Fibroblast of lung (primary cell): ENCODE data around the gene TERC. TPM values are rescaled to one million over a fixed set of nuclear protein-coding genes. Genes with fewer than 3 reads are reported as not detected.

Source experiments
- DNase-seq, 2 donors: peaks; one replicate each; pipeline versions ENCODE4 v3.0.0 to v3.0.0-alpha.2; 2010; ENCODE audit warnings: low read depth in 2 of 2
- H2AFZ ChIP-seq: 2 replicates; pipeline ENCODE4 v1.5.1; 2012; ENCODE audit warnings: low read length, control low read depth, inconsistent platforms
- H3K27ac ChIP-seq: 2 replicates; pipeline ENCODE4 v1.5.1; 2011; ENCODE audit warnings: low read length, control low read depth; ENCODE audit not compliant: insufficient read depth
- H3K27me3 ChIP-seq: 2 replicates; pipeline ENCODE4 v1.5.1; 2011; ENCODE audit warnings: mild to moderate bottlenecking, low read length; ENCODE audit not compliant: control insufficient read depth, insufficient read depth
- H3K36me3 ChIP-seq: 2 replicates; pipeline ENCODE4 v1.5.1; 2011; ENCODE audit warnings: low read length; ENCODE audit not compliant: control insufficient read depth, insufficient read depth
- H3K4me1 ChIP-seq: 2 replicates; pipeline ENCODE4 v1.5.1; 2011; ENCODE audit warnings: low read length; ENCODE audit not compliant: control insufficient read depth, insufficient read depth; ENCODE audit errors: extremely low read depth
- H3K4me2 ChIP-seq: 2 replicates; pipeline ENCODE4 v1.5.1; 2011; ENCODE audit warnings: low read length, control low read depth; ENCODE audit not compliant: insufficient read depth; ENCODE audit errors: extremely low read depth
- H3K4me3 ChIP-seq, 4 experiments: fragments of 200-600 bp in 1 of 4; sonication (generic) in 1 of 4; replicated peaks in 1 of 4; 2 replicates each; pipeline ENCODE4 v1.5.1; 2011 to 2016; ENCODE audit warnings: low read length in 4 of 4, low read depth in 3 of 4, mild to moderate bottlenecking in 3 of 4, control low read depth in 2 of 4, inconsistent platforms in 1 of 4, mixed read lengths in 1 of 4; ENCODE audit not compliant: insufficient read depth in 1 of 4; ENCODE audit errors: control extremely low read depth in 1 of 4
- H3K79me2 ChIP-seq: 2 replicates; pipeline ENCODE4 v1.5.1; 2012; ENCODE audit warnings: mild to moderate bottlenecking, low read length, inconsistent platforms; ENCODE audit not compliant: control insufficient read depth, insufficient read depth
- H3K9ac ChIP-seq: 2 replicates; pipeline ENCODE4 v1.5.1; 2011; ENCODE audit warnings: mild to moderate bottlenecking, low read length, control low read depth; ENCODE audit not compliant: insufficient read depth
- H3K9me3 ChIP-seq: 2 replicates; pipeline ENCODE4 v1.5.1; 2012; ENCODE audit warnings: low read depth, low read length; ENCODE audit not compliant: control insufficient read depth, insufficient read depth
- H4K20me1 ChIP-seq: 2 replicates; pipeline ENCODE4 v1.5.1; 2011; ENCODE audit warnings: low read length; ENCODE audit not compliant: control insufficient read depth, insufficient read depth; ENCODE audit errors: extremely low read depth
- EZH2 ChIP-seq: IDR thresholded peaks from 2 replicates; pipeline ENCODE4 v1.5.1; 2012; ENCODE audit warnings: low read length, control low read depth, mild to moderate bottlenecking; ENCODE audit errors: missing control alignments
- polyA plus RNA-seq, 2 donors: library from polyadenylated mRNA; depleted of rRNA in 1 of 2; stranded (reverse) in 1 of 2; unstranded in 1 of 2; fragments of >200 nt; gene quantifications; 2 replicates each; pipeline ENCODE4 v1.2.1, GENCODE V29; 2011 to 2012; ENCODE audit warnings: missing spikeins in 1 of 2
- total RNA-seq: library from RNA; depleted of rRNA; stranded (reverse); fragments of >200 nt; gene quantifications from 2 replicates; pipeline ENCODE4 v1.2.1, GENCODE V29; 2014
- TF ChIP-seq, protein P1 (sequence below), 2 donors: IDR thresholded peaks in 1 of 2; conservative IDR thresholded peaks in 1 of 2; 1 replicate in 1 of 2; 2 replicates in 1 of 2; pipeline ENCODE4 v1.5.1; 2011 to 2012; ENCODE audit warnings: low read length in 2 of 2, control low read depth in 1 of 2, inconsistent platforms in 1 of 2, low read depth in 1 of 2, mild to moderate bottlenecking in 1 of 2

Gene TERC
- total and polyA plus RNA-seq, 2 donors (not counting 1 experiment from before 2014, with no cell fraction given): 0.39 to 457 TPM

DNA sequence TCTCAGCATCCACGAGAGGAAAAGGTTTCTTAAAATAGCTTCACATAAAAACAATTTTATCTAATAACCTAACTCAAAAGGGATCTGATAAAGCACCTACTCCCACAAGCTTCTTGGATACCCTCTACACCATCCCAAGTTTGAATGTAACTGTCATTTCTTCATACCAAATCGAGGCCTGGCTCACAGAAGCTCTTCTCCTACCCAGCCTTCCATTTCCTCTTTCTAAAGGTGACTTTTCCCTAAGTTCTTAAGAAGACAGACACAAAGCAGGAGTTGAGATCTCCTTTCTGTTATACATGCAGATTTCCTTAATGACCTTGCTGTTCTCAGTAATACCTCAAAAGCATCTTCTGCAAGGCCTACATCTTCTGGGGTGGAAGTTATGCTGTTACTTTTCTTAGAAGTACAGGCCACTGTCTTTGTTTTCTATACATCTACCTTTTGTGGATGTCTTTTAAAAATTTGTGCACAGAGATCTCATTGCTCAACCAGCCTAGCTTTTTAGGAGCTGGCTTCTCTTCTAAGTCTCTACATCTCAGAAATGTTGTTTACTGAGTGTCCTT, 44.5 kb upstream of the TERC start:
- Histone ChIP-seq H2AFZ (no peak overlapping the region), H3K4me1 (peaks cover 5% of the 10 kb centered on the region), H3K4me3 (no peak overlapping the region), H3K27ac (no peak overlapping the region), H3K4me2 (no peak overlapping the region), H3K79me2 (no peaks in the 10 kb centered on the region), H4K20me1 (no peaks in the 10 kb centered on the region), H3K27me3 (no peaks in the 10 kb centered on the region), H3K9me3 (no peaks in the 10 kb centered on the region), H3K36me3 (no peaks in the 10 kb centered on the region), H3K9ac (no peak overlapping the region)
- TF ChIP-seq EZH2: no peak
- TF ChIP-seq, protein P1, sequence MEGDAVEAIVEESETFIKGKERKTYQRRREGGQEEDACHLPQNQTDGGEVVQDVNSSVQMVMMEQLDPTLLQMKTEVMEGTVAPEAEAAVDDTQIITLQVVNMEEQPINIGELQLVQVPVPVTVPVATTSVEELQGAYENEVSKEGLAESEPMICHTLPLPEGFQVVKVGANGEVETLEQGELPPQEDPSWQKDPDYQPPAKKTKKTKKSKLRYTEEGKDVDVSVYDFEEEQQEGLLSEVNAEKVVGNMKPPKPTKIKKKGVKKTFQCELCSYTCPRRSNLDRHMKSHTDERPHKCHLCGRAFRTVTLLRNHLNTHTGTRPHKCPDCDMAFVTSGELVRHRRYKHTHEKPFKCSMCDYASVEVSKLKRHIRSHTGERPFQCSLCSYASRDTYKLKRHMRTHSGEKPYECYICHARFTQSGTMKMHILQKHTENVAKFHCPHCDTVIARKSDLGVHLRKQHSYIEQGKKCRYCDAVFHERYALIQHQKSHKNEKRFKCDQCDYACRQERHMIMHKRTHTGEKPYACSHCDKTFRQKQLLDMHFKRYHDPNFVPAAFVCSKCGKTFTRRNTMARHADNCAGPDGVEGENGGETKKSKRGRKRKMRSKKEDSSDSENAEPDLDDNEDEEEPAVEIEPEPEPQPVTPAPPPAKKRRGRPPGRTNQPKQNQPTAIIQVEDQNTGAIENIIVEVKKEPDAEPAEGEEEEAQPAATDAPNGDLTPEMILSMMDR (conservative IDR thresholded peaks at IDR 0.05 in 1 of 2, IDR thresholded peaks at IDR 0.05 in 1 of 2; ENCODE audit: low read depth in 1 of 2, low read length in 2 of 2): no peak
- DNase-seq: no peak

DNA sequence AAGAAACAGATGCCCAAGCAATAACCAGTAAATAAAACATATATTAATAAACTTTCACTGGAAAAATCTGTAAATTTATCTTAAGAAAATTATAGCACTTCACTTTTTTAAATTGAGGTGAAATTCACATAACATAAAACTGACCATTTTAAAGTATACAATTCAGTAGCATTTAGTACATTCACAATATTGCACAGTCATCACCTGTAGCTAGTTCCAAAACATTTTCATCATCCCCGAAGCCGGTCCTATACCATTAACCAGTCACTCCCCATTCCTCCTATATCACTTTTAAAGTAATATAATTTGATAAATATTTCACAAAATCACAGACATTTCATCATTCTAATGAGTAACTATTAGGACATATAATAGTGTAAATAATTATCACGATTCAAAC, 39.8 kb upstream of the TERC start:
- Histone ChIP-seq H3K27ac (no peak overlapping the region), H3K36me3 (no peaks in the 10 kb centered on the region), H3K9me3 (no peaks in the 10 kb centered on the region), H4K20me1 (no peaks in the 10 kb centered on the region), H3K27me3 (no peaks in the 10 kb centered on the region), H3K9ac (no peak overlapping the region), H3K4me1 (no peaks in the 10 kb centered on the region), H3K79me2 (no peaks in the 10 kb centered on the region), H3K4me2 (no peak overlapping the region), H3K4me3 (no peak overlapping the region), H2AFZ (no peak overlapping the region)
- DNase-seq: no peak
- TF ChIP-seq, protein P1 (conservative IDR thresholded peaks at IDR 0.05 in 1 of 2, IDR thresholded peaks at IDR 0.05 in 1 of 2; ENCODE audit: low read depth in 1 of 2, low read length in 2 of 2): no peak
- TF ChIP-seq EZH2: no peak

DNA sequence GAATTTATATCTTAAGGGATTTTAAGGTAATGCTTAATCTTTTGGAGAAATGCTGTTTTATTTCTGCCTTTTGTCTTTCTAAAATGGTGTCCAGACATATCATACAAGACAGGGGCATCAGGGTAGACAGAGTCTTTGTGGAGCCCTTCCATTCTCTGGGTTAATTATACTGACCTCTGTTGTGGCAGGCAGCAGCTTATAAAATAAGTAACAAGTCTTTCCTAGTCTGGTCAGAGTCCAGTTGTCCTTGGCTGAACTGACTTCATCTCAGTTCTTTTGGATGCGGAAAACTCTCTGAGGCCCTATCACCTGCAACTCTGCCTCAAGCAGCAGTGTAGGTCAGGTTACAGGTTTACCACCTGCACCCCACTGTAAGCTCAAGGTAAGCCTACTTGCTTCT, 27.5 kb upstream of the TERC start:
- no peak for DNase-seq
- Histone ChIP-seq H3K27ac (no peak overlapping the region), H3K9me3 (no peaks in the 10 kb centered on the region), H3K4me1 (no peaks in the 10 kb centered on the region), H2AFZ (no peak overlapping the region), H4K20me1 (no peaks in the 10 kb centered on the region), H3K27me3 (no peaks in the 10 kb centered on the region), H3K4me3 (no peak overlapping the region), H3K9ac (no peak overlapping the region), H3K4me2 (no peak overlapping the region), H3K36me3 (no peaks in the 10 kb centered on the region), H3K79me2 (no peaks in the 10 kb centered on the region)
- TF ChIP-seq, protein P1 (conservative IDR thresholded peaks at IDR 0.05 in 1 of 2, IDR thresholded peaks at IDR 0.05 in 1 of 2; ENCODE audit: low read depth in 1 of 2, low read length in 2 of 2): no peak
- no peak for TF ChIP-seq EZH2
